Choroid plexus epithelial cell (primary cell): Measurements from ENCODE around the gene PCDHGA4.
A peak's percentile ranks its signal among the peaks of the same experiment; 100 is the strongest.
"Not testable (repeated sequence)": the region's sequence is repeated elsewhere in the genome, so short reads cannot be mapped to it uniquely, and the experiment has no call there.

Experiments used
- DNase-seq: peaks from one replicate; pipeline ENCODE4 v3.0.0-alpha.2; 2010; ENCODE audit warnings: low read depth
- H3K4me3 ChIP-seq: 2 replicates; pipeline ENCODE4 v1.5.1; 2011; ENCODE audit warnings: low read depth, mild to moderate bottlenecking, control low read depth, low read length, moderate library complexity
- CTCF ChIP-seq: conservative IDR thresholded peaks from 2 replicates; pipeline ENCODE4 v1.5.1; 2011; ENCODE audit warnings: low read depth, mild to moderate bottlenecking, control low read depth, inconsistent platforms, low read length, moderate library complexity

The PCDHGA4 gene

GRCh38 chr5:141322261-141322660 lies 32.6 kb upstream of the PCDHGA4 start:
- H3K4me3 ChIP-seq, result no peak overlapping the region
- no peak for TF ChIP-seq CTCF
- no peak for DNase-seq

GRCh38 chr5:141326088-141326854 lies 28.6 kb upstream of the PCDHGA4 start:
- H3K4me3 ChIP-seq, result peak overlapping the region; percentile 59
- DNase-seq, result peak; percentile 79
- peak; percentile 82 for TF ChIP-seq CTCF

GRCh38 chr5:141328231-141328630 lies 26.6 kb upstream of the PCDHGA4 start:
- no peak for TF ChIP-seq CTCF
- no peak for DNase-seq
- H3K4me3 ChIP-seq, result no peak overlapping the region

- peak within 1 kb of the TSS; percentile 22 for H3K4me3 ChIP-seq
Measured at GRCh38 chr5:141330299-141331080, 24.3 kb upstream of the PCDHGA4 start, which contains the start of gene PCDHGA1. Gene PCDHGA1, plus strand, starts transcription at chr5:141330514.

GRCh38 chr5:141332571-141332970 lies 22.2 kb upstream of the PCDHGA4 start:
- not testable (repeated sequence) for DNase-seq, H3K4me3 ChIP-seq

More at GRCh38 chr5:141330299-141331080, 24.3 kb upstream of the PCDHGA4 start, which contains the start of gene PCDHGA1:
- DNase-seq, result peak; percentile 67
- TF ChIP-seq CTCF, result peak; percentile 53

- peak; percentile 63 for TF ChIP-seq CTCF
- DNase-seq, result peak; percentile 59
- H3K4me3 ChIP-seq, result peak within 1 kb of the TSS; percentile 46
Measured at GRCh38 chr5:141338538-141339306, 16.1 kb upstream of the PCDHGA4 start, which contains the start of gene PCDHGA2. Gene PCDHGA2, plus strand, starts transcription at chr5:141338760.

- DNase-seq, result not testable (repeated sequence)
Measured at GRCh38 chr5:141340781-141341354, 14.0 kb upstream of the PCDHGA4 start.

More at GRCh38 chr5:141340781-141341354, 14.0 kb upstream of the PCDHGA4 start:
- not testable (repeated sequence) for H3K4me3 ChIP-seq
